BJ (cell line): Measurements from ENCODE around the gene VAMP2. TPM values are rescaled to one million over a fixed set of nuclear protein-coding genes. Genes with fewer than 3 reads are reported as not detected.

Source experiments
- CTCF ChIA-PET: fragments of 350-600 bp; formaldehyde crosslinking; extraction: SDS; loops from one replicate; lab custom pipeline; 2021; ENCODE audit warnings: antibody characterized with exemption, inconsistent platforms; lab: Yijun Ruan, JAX
- POLR2A ChIA-PET: fragments of 300-600 bp; sonication (Branson Sonifier 250); formaldehyde crosslinking; extraction: SDS; loops from one replicate; lab custom pipeline; 2021; ENCODE audit warnings: antibody characterized with exemption; lab: Charles Lee
- DNase-seq: peaks from one replicate; pipeline ENCODE4 v3.0.0-alpha.2; 2011; ENCODE audit warnings: low read depth
- H3K27me3 ChIP-seq: 2 replicates; pipeline ENCODE4 v1.6.0; 2011; ENCODE audit warnings: low read length; ENCODE audit not compliant: control insufficient read depth, insufficient read depth
- H3K36me3 ChIP-seq: 2 replicates; pipeline ENCODE4 v1.5.1; 2011; ENCODE audit warnings: low read length; ENCODE audit not compliant: control insufficient read depth, insufficient read depth
- H3K4me3 ChIP-seq: 2 replicates; pipeline ENCODE4 v1.5.1; 2011; ENCODE audit warnings: low read depth, mild to moderate bottlenecking, control low read depth, low read length
- CTCF ChIP-seq: IDR thresholded peaks from 2 replicates; pipeline ENCODE4 v1.5.1; 2011; ENCODE audit warnings: low read depth, mild to moderate bottlenecking, control low read depth, inconsistent platforms, low read length, moderate library complexity; ENCODE audit not compliant: insufficient read depth
- polyA plus RNA-seq: library from polyadenylated mRNA; depleted of rRNA; stranded (reverse); fragments of >200 nt; gene quantifications from 2 replicates; pipeline ENCODE4 v1.2.3, GENCODE V29; 2011

Gene VAMP2
- polyA plus RNA-seq, 1 experiment: 22.8 TPM

DNA sequence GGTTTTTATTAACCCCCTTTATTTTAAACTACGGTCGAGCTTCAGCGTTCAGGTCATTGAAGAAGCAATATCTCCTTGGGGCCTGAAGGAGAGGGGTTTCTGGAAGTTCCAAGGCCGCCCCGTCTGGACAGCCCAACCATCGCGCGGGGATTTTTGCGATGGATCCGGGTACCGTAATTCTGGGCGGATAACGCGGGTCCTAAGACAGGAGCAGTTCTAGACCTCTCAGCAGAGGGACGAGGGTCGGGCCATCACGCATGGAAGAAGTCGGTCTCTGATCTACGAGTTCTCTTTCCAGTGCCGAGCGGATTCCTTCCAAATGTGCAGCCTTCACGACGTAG, 23.7 kb upstream of the VAMP2 start:
- POLR2A ChIA-PET: interaction anchor here (1.4 kb wide), 1 partner anchor 35 kb away, joined by 3 read pairs; no protein-coding TSS in a partner anchor
- DNase-seq: no peak
- CTCF ChIA-PET: interaction anchor here (1.5 to 2.1 kb wide), 4 partner anchors 9 to 67 kb away, joined by 4 to 10 read pairs (median 7); partner anchors contain the start of gene TMEM107

GRCh38 chr17:8185582-8186445, 23.1 kb upstream of the VAMP2 start:
- DNase-seq: no peak
- H3K4me3 ChIP-seq: peak overlapping the region; percentile 72
- no peak for TF ChIP-seq CTCF
- no peaks in the 10 kb centered on the region for H3K36me3 ChIP-seq
- ChIA-PET POLR2A (no interaction called here), CTCF (interaction anchor here (0.6 to 2.1 kb wide), 8 partner anchors 9 to 345 kb away, joined by 3 to 10 read pairs (median 4); partner anchors contain the start of gene TMEM107)
- H3K27me3 ChIP-seq: no peaks in the 10 kb centered on the region

More for the DNA sequence above, 23.7 kb upstream of the VAMP2 start:
- no peak; the same call in 1 of the 2 replicates for TF ChIP-seq CTCF
- Histone ChIP-seq H3K36me3 (no peaks in the 10 kb centered on the region), H3K27me3 (no peaks in the 10 kb centered on the region), H3K4me3 (peak overlapping the region; percentile 72)

GRCh38 chr17:8176998-8177731, 14.4 kb upstream of the VAMP2 start:
- CTCF ChIA-PET: interaction anchor here (0.5 to 2.3 kb wide), 4 partner anchors 10 to 57 kb away, joined by 3 to 9 read pairs (median 3); no protein-coding TSS in a partner anchor
- Histone ChIP-seq H3K4me3 (peak overlapping the region; percentile 60), H3K27me3 (no peaks in the 10 kb centered on the region), H3K36me3 (no peaks in the 10 kb centered on the region)
- POLR2A ChIA-PET: no interaction called here
- no peak for DNase-seq
- no peak for TF ChIP-seq CTCF

DNA sequence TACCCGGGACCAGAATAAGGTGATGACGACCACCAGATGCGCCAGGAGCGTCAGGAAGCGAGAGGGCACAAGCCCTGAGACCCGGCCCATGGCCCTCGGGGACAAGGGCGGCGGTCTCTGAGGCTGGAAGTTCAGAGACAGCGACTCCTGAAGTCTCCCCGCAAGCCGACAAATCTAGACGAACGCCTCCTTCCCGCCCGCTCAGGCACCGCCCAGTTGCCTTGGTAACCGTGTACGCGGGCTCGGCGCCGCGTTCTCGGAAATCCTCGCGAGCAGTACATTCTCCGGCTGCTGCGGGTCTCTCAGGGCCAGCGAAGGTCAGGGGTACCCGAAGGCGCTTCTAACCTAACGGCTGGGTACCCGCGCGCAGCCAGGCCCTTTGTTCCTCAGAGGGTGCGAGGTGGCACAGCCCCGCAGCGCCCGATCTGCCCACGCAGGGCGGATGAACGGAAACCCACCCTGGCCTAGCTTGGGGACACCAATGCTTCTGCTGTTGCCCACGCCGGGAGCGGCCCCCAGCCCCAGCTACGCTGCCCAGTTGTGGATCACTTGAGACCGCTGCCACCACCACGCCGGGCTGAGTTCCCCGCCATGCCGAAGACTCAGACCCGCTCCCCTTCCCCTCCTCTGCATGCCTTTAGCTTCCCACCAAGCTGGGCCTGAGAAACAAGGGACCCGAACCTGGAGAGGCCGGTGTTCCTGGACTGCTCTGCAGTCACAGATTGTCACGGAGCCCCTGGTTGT, 13.6 kb upstream of the VAMP2 start, which contains the start of gene TMEM107:
Gene TMEM107 (minus strand): TSS at position 184 of the 744 bp plus-strand sequence. CDS start 94 bp downstream, at position 90.
- Histone ChIP-seq H3K27me3 (no peaks in the 10 kb centered on the region), H3K4me3 (peak within 1 kb of the TSS; percentile 60), H3K36me3 (no peaks in the 10 kb centered on the region)
- DNase-seq: no peak
- ChIA-PET POLR2A (interaction anchor here (0.5 kb wide), 1 partner anchor 32 kb away, joined by 3 read pairs; no protein-coding TSS in a partner anchor), CTCF (interaction anchor here (0.5 to 2.3 kb wide), 6 partner anchors 10 to 92 kb away, joined by 3 to 9 read pairs (median 3); no protein-coding TSS in a partner anchor)
- peak; percentile 28; the same call in 1 of the 2 replicates for TF ChIP-seq CTCF
